Sciatic nerve (tissue), 2 donors: ENCODE data around the gene TBC1D9B. TPM values are rescaled to one million over a fixed set of nuclear protein-coding genes. Genes with fewer than 3 reads are reported as not detected.

ENCODE experiments used
- ATAC-seq: fragments of 200-7000 bp; cut with Tn5 transposase; one replicate; pipeline ENCODE4 v1.9.1; 2020; ENCODE audit warnings: mild to moderate bottlenecking, moderate library complexity
- DNase-seq: peaks from one replicate; pipeline ENCODE4 v3.0.0-alpha.2; 2020; ENCODE audit warnings: low spot score
- intact Hi-C: fragments of 100-400 bp; cut with DNase I; formaldehyde crosslinking; loops from one replicate; pipeline ENCODE4 v1.14.2; 2022
- total RNA-seq: library from RNA; stranded (reverse); fragmentation: NEBNext Ultra II Directional; extraction: Animal tissue kit (Norgen Biotek cat#: 25700); gene quantifications from one replicate; pipeline ENCODE4 v1.2.1, GENCODE V29; 2021
- donor health status: DM: no; HTN: no; CAD: no.
- donor health status: DM: no; HTN: no; CAD: no.

The TBC1D9B gene
- total RNA-seq, 1 donor from 2014 or later: 132 TPM

- intact Hi-C loops: no loop called here
- ATAC-seq (no peak), DNase-seq (peak; percentile 33)
Observed at GRCh38 chr5:179912386-179912785, 4.7 kb upstream of the TBC1D9B start.

GRCh38 chr5:179909224-179909623 lies 1.5 kb upstream of the TBC1D9B start:
- DNase-seq (no peak), ATAC-seq (no peak)
- intact Hi-C loops: no loop called here

- ATAC-seq (peak; percentile 19), DNase-seq (peak; percentile 70)
- intact Hi-C loops: no loop called here
Observed at GRCh38 chr5:179908528-179908927, 831 bp upstream of the TBC1D9B start.

GRCh38 chr5:179906795-179907555 lies 722 bp downstream of the TBC1D9B start:
- DNase-seq (no peak), ATAC-seq (peak; percentile 20)
- intact Hi-C loops: no loop called here

GRCh38 chr5:179906294-179906794 lies 1.4 kb downstream of the TBC1D9B start:
- DNase-seq (no peak), ATAC-seq (no peak)
- intact Hi-C loops: no loop called here

GRCh38 chr5:179905161-179905560 lies 2.5 kb downstream of the TBC1D9B start:
- DNase-seq (no peak), ATAC-seq (no peak)
- intact Hi-C loops: no loop called here

GRCh38 chr5:179904463-179905160 lies 3.1 kb downstream of the TBC1D9B start:
- no peak for DNase-seq
- intact Hi-C loops: no loop called here

GRCh38 chr5:179902763-179903158 lies 4.9 kb downstream of the TBC1D9B start:
- ATAC-seq (no peak), DNase-seq (no peak)
- intact Hi-C loops: no loop called here

More at GRCh38 chr5:179904463-179905160, 3.1 kb downstream of the TBC1D9B start:
- ATAC-seq: no peak

GRCh38 chr5:179901915-179902762 lies 5.6 kb downstream of the TBC1D9B start:
- DNase-seq: no peak
- ATAC-seq: peak; percentile 72
- intact Hi-C loops: no loop called here

GRCh38 chr5:179901462-179901861 lies 6.2 kb downstream of the TBC1D9B start:
- ATAC-seq: no peak
- no peak for DNase-seq
- intact Hi-C loops: no loop called here

GRCh38 chr5:179900711-179901110 lies 7.0 kb downstream of the TBC1D9B start:
- intact Hi-C loops: no loop called here
- DNase-seq (no peak), ATAC-seq (no peak)

- DNase-seq (no peak), ATAC-seq (no peak)
- intact Hi-C loops: no loop called here
Observed at GRCh38 chr5:179900206-179900605, 7.5 kb downstream of the TBC1D9B start.

GRCh38 chr5:179895861-179896260 lies 11.8 kb downstream of the TBC1D9B start:
- ATAC-seq: no peak
- intact Hi-C loops: no loop called here
- DNase-seq: no peak

GRCh38 chr5:179893958-179894895 lies 13.5 kb downstream of the TBC1D9B start:
- ATAC-seq (no peak), DNase-seq (no peak)
- intact Hi-C loops: no loop called here

GRCh38 chr5:179893076-179893957 lies 14.4 kb downstream of the TBC1D9B start:
- no peak for DNase-seq
- no peak for ATAC-seq
- intact Hi-C loops: no loop called here

GRCh38 chr5:179892255-179892654 lies 15.4 kb downstream of the TBC1D9B start:
- ATAC-seq: no peak
- intact Hi-C loops: no loop called here
- DNase-seq: no peak
